Skeletal muscle satellite cell (primary cell): ENCODE measurements around the gene IFI16.
A peak's percentile ranks its signal among the peaks of the same experiment; 100 is the strongest.
"Not testable (repeated sequence)": the region's sequence is repeated elsewhere in the genome, so short reads cannot be mapped to it uniquely, and the experiment has no call there.

Source experiments
- H3K27me3 ChIP-seq: 2 replicates; pipeline ENCODE4 v1.7.0; 2013; ENCODE audit warnings: low read length; ENCODE audit not compliant: control insufficient read depth, insufficient read depth
- H3K36me3 ChIP-seq: 2 replicates; pipeline ENCODE4 v1.7.0; 2013; ENCODE audit warnings: mild to moderate bottlenecking, control low read depth, low read length; ENCODE audit not compliant: insufficient read depth
- H3K4me1 ChIP-seq: 2 replicates; pipeline ENCODE4 v1.7.0; 2013; ENCODE audit warnings: low read length; ENCODE audit not compliant: control insufficient read depth, insufficient read depth
- H3K4me2 ChIP-seq: 2 replicates; pipeline ENCODE4 v1.7.0; 2013; ENCODE audit warnings: mild to moderate bottlenecking, low read length
- H3K4me3 ChIP-seq: 2 replicates; pipeline ENCODE4 v1.7.0; 2013; ENCODE audit warnings: low read length
- H3K9ac ChIP-seq: 2 replicates; pipeline ENCODE4 v1.7.0; 2013; ENCODE audit warnings: mild to moderate bottlenecking, low read depth, low read length, moderate library complexity
- H3K9me3 ChIP-seq: replicated peaks from 2 replicates; pipeline ENCODE4 v1.7.0; 2013; ENCODE audit warnings: mild to moderate bottlenecking, control low read depth, low read length

IFI16 gene

GRCh38 chr1:159088050-159088449 lies 78.3 kb downstream of the IFI16 start:
- no peak overlapping the region for H3K4me3 ChIP-seq
- H3K4me2 ChIP-seq: no peak overlapping the region
- no peaks in the 10 kb centered on the region for H3K27me3 ChIP-seq
- H3K4me1 ChIP-seq: peaks cover 34% of the 10 kb centered on the region
- no peak overlapping the region for H3K9ac ChIP-seq
- no peaks in the 10 kb centered on the region for H3K9me3 ChIP-seq
- no peaks in the 10 kb centered on the region for H3K36me3 ChIP-seq

- Histone ChIP-seq H3K4me1 (peaks cover 34% of the 10 kb centered on the region), H3K36me3 (no peaks in the 10 kb centered on the region), H3K9me3 (no peaks in the 10 kb centered on the region), H3K9ac (no peak overlapping the region), H3K27me3 (no peaks in the 10 kb centered on the region), H3K4me3 (no peak overlapping the region), H3K4me2 (no peak overlapping the region)
These were observed 79.0 kb downstream of the IFI16 start for GRCh38 chr1:159088546-159089183.

- H3K36me3 ChIP-seq: no peaks in the 10 kb centered on the region
- no peak overlapping the region for H3K4me2 ChIP-seq
- H3K4me3 ChIP-seq: no peak overlapping the region
- no peaks in the 10 kb centered on the region for H3K27me3 ChIP-seq
- H3K4me1 ChIP-seq: peaks cover 34% of the 10 kb centered on the region
- no peak overlapping the region for H3K9ac ChIP-seq
- no peaks in the 10 kb centered on the region for H3K9me3 ChIP-seq
These were observed 79.6 kb downstream of the IFI16 start for GRCh38 chr1:159089184-159089791.

- no peak overlapping the region for H3K4me2 ChIP-seq
- H3K9ac ChIP-seq: no peak overlapping the region
- no peaks in the 10 kb centered on the region for H3K9me3 ChIP-seq
- H3K4me3 ChIP-seq: no peak overlapping the region
- H3K4me1 ChIP-seq: peaks cover 34% of the 10 kb centered on the region
- H3K27me3 ChIP-seq: no peaks in the 10 kb centered on the region
- no peaks in the 10 kb centered on the region for H3K36me3 ChIP-seq
These were observed 80.8 kb downstream of the IFI16 start for GRCh38 chr1:159090286-159091179.

GRCh38 chr1:159091180-159091560 lies 81.5 kb downstream of the IFI16 start:
- Histone ChIP-seq H3K36me3 (no peaks in the 10 kb centered on the region), H3K4me2 (peak overlapping the region; percentile 54), H3K9ac (no peak overlapping the region), H3K4me1 (peaks cover 34% of the 10 kb centered on the region), H3K4me3 (peak overlapping the region; percentile 11), H3K27me3 (no peaks in the 10 kb centered on the region), H3K9me3 (no peaks in the 10 kb centered on the region)

- Histone ChIP-seq H3K4me3 (peak overlapping the region; percentile 11), H3K9ac (peak overlapping the region; percentile 16), H3K9me3 (no peaks in the 10 kb centered on the region), H3K36me3 (no peaks in the 10 kb centered on the region), H3K4me1 (peaks cover 34% of the 10 kb centered on the region), H3K4me2 (peak overlapping the region; percentile 54), H3K27me3 (no peaks in the 10 kb centered on the region)
These were observed 81.9 kb downstream of the IFI16 start for GRCh38 chr1:159091607-159092031.

- Histone ChIP-seq H3K9me3 (no peaks in the 10 kb centered on the region), H3K4me1 (peaks cover 34% of the 10 kb centered on the region), H3K4me2 (peak overlapping the region; percentile 54), H3K4me3 (peak overlapping the region; percentile 15), H3K9ac (peak overlapping the region; percentile 16), H3K36me3 (no peaks in the 10 kb centered on the region), H3K27me3 (peaks cover 4% of the 10 kb centered on the region)
These were observed 82.5 kb downstream of the IFI16 start for GRCh38 chr1:159092036-159092760.

- no peaks in the 10 kb centered on the region for H3K4me1 ChIP-seq
- no peak overlapping the region for H3K4me3 ChIP-seq
- no peak overlapping the region for H3K4me2 ChIP-seq
- H3K9ac ChIP-seq: no peak overlapping the region
- H3K9me3 ChIP-seq: no peaks in the 10 kb centered on the region
- peaks cover 25% of the 10 kb centered on the region for H3K27me3 ChIP-seq
- H3K36me3 ChIP-seq: no peaks in the 10 kb centered on the region
These were observed 88.9 kb downstream of the IFI16 start for GRCh38 chr1:159098596-159098995.

- Histone ChIP-seq H3K4me2 (no peak overlapping the region), H3K4me3 (no peak overlapping the region), H3K9ac (no peak overlapping the region), H3K4me1 (no peaks in the 10 kb centered on the region), H3K36me3 (no peaks in the 10 kb centered on the region), H3K27me3 (peaks cover 26% of the 10 kb centered on the region), H3K9me3 (no peaks in the 10 kb centered on the region)
These were observed 90.9 kb downstream of the IFI16 start for GRCh38 chr1:159100589-159100988.

- not testable (repeated sequence) for H3K4me2 ChIP-seq, H3K9ac ChIP-seq
- H3K27me3 ChIP-seq: peaks cover 33% of the 10 kb centered on the region
These were observed 93.3 kb downstream of the IFI16 start for GRCh38 chr1:159103021-159103420.

More at GRCh38 chr1:159103021-159103420, 93.3 kb downstream of the IFI16 start:
- not testable (repeated sequence) for H3K9me3 ChIP-seq, H3K4me3 ChIP-seq, H3K36me3 ChIP-seq, H3K4me1 ChIP-seq
